Right cardiac atrium (tissue), 5 donors: ENCODE results near the gene TBCD. TPM values are rescaled to one million over a fixed set of nuclear protein-coding genes. Genes with fewer than 3 reads are reported as not detected.

ENCODE experiments used
- ATAC-seq, 2 donors: fragments of 200-7000 bp; cut with Tn5 transposase; one replicate each; pipeline versions ENCODE4 v1.8.0 to v1.9.1; 2020; ENCODE audit warnings: moderate library complexity in 2 of 2, mild to moderate bottlenecking in 1 of 2
- DNase-seq, 3 donors: peaks; one replicate each; pipeline ENCODE4 v3.0.0-alpha.2; 2020
- H3K27ac ChIP-seq: one replicate; pipeline ENCODE4 v1.5.1; 2013; ENCODE audit warnings: mild to moderate bottlenecking, low read length, control low read depth, moderate library complexity
- H3K27me3 ChIP-seq: one replicate; pipeline ENCODE4 v1.6.1; 2013; ENCODE audit not compliant: control insufficient read depth, insufficient read depth
- H3K4me1 ChIP-seq: one replicate; pipeline ENCODE4 v1.6.1; 2013; ENCODE audit warnings: low read length; ENCODE audit not compliant: control insufficient read depth, insufficient read depth
- H3K4me3 ChIP-seq: one replicate; pipeline ENCODE4 v1.5.1; 2013; ENCODE audit warnings: low read length, control low read depth
- H3K9me3 ChIP-seq: one replicate; pipeline ENCODE4 v1.6.1; 2013; ENCODE audit warnings: low read length; ENCODE audit not compliant: control insufficient read depth
- WGBS: extraction: QIAGEN DNeasy Blood & Tissue Kit; methylation state at CpG from one replicate; pipeline ENCODE4 v1.1.7; 2013; 5-methylcytosine and 5-hydroxymethylcytosine counted together
- intact Hi-C, 4 donors: fragments of 100-400 bp; cut with DNase I; formaldehyde crosslinking; loops; one replicate each; pipeline versions ENCODE4 v1.11.0 to v1.14.0; 2022 to 2023
- polyA plus RNA-seq: library from polyadenylated mRNA; stranded (reverse); fragments of 200-250 nt; gene quantifications from one replicate; pipeline ENCODE4 v1.2.3, GENCODE V29; 2013
- total RNA-seq, 4 donors: library from RNA; stranded (reverse); fragmentation: NEBNext Ultra II Directional; extraction: Animal tissue kit (Norgen Biotek cat#: 25700); gene quantifications; one replicate each; pipeline ENCODE4 v1.2.1, GENCODE V29; 2021
- donor health status: healthy with polysubstance abuse.
- donor health status: DM: no; HTN: yes; CAD: no.
- donor health status: DM: no; HTN: no; CAD: no.
- donor health status: DM: no; HTN: yes; CAD: no; lungs with severe emphysema.
- donor health status: DM: yes; HTN: yes; CAD: no.

The TBCD gene
- total and polyA plus RNA-seq, 5 donors = 36.2 to 43.9 (median 41.2) TPM

- intact Hi-C loops = no loop called here
- ATAC-seq = no peak
- H3K27ac ChIP-seq = no peak overlapping the region
- H3K9me3 ChIP-seq = no peaks in the 10 kb centered on the region
- no peak overlapping the region for H3K4me3 ChIP-seq
- H3K27me3 ChIP-seq = no peaks in the 10 kb centered on the region
- WGBS = 95% methylated on average over 18 of the region's 18 CpGs
- H3K4me1 ChIP-seq = no peaks in the 10 kb centered on the region
- peak in 2 of 3 donors; percentile 10 to 41 for DNase-seq
These were observed 173.5 kb downstream of the TBCD start for GRCh38 chr17:82925336-82925735.

- intact Hi-C loops = no loop called here
- Histone ChIP-seq H3K27me3 (no peaks in the 10 kb centered on the region), H3K4me1 (no peaks in the 10 kb centered on the region), H3K27ac (no peak overlapping the region), H3K4me3 (no peak overlapping the region), H3K9me3 (no peaks in the 10 kb centered on the region)
- DNase-seq = peak in 2 of 3 donors; percentile 17 to 25
- 96% methylated on average over 10 of the region's 12 CpGs for WGBS
- no peak for ATAC-seq
These were observed 174.2 kb downstream of the TBCD start for GRCh38 chr17:82926081-82926480.

- ATAC-seq = no peak
- H3K9me3 ChIP-seq = no peaks in the 10 kb centered on the region
- 92% methylated on average over 18 of the region's 18 CpGs for WGBS
- no peak overlapping the region for H3K4me3 ChIP-seq
- no peak overlapping the region for H3K27ac ChIP-seq
- no peaks in the 10 kb centered on the region for H3K4me1 ChIP-seq
- intact Hi-C loops = no loop called here
- peak in 2 of 3 donors; percentile 25 to 39 for DNase-seq
- no peaks in the 10 kb centered on the region for H3K27me3 ChIP-seq
These were observed 174.9 kb downstream of the TBCD start for GRCh38 chr17:82926716-82927115.

- Histone ChIP-seq H3K27me3 (no peaks in the 10 kb centered on the region), H3K27ac (no peak overlapping the region), H3K4me3 (no peak overlapping the region), H3K4me1 (no peaks in the 10 kb centered on the region), H3K9me3 (no peaks in the 10 kb centered on the region)
- WGBS = 93% methylated on average over 17 of the region's 17 CpGs
- ATAC-seq (no peak), DNase-seq (peak in 2 of 3 donors; percentile 13 to 16)
- intact Hi-C loops = no loop called here
These were observed 175.4 kb downstream of the TBCD start for GRCh38 chr17:82927311-82927660.

- intact Hi-C loops = no loop called here
- Histone ChIP-seq H3K4me1 (no peaks in the 10 kb centered on the region), H3K9me3 (no peaks in the 10 kb centered on the region), H3K27ac (no peak overlapping the region), H3K27me3 (no peaks in the 10 kb centered on the region), H3K4me3 (no peak overlapping the region)
- no peak for ATAC-seq
- WGBS = 81% methylated on average over 34 of the region's 34 CpGs
- peak in 2 of 3 donors; percentile 51 to 63 for DNase-seq
These were observed 176.1 kb downstream of the TBCD start for GRCh38 chr17:82927661-82928601.

- no peak for ATAC-seq
- DNase-seq = peak in 2 of 3 donors; percentile 42 to 48
- WGBS = 95% methylated on average over 35 of the region's 35 CpGs
- Histone ChIP-seq H3K4me3 (no peak overlapping the region), H3K27ac (no peak overlapping the region), H3K9me3 (no peaks in the 10 kb centered on the region), H3K4me1 (no peaks in the 10 kb centered on the region), H3K27me3 (no peaks in the 10 kb centered on the region)
- intact Hi-C loops = no loop called here
These were observed 177.3 kb downstream of the TBCD start for GRCh38 chr17:82929011-82929622.

GRCh38 chr17:82929676-82930042 is 177.8 kb downstream of the TBCD start:
- DNase-seq (peak in 2 of 3 donors; percentile 23 to 37), ATAC-seq (no peak)
- intact Hi-C loops = no loop called here
- Histone ChIP-seq H3K27ac (no peak overlapping the region), H3K4me1 (no peaks in the 10 kb centered on the region), H3K27me3 (no peaks in the 10 kb centered on the region), H3K9me3 (no peaks in the 10 kb centered on the region), H3K4me3 (no peak overlapping the region)
- 89% methylated on average over 9 of the region's 9 CpGs for WGBS

GRCh38 chr17:82930043-82930923 is 178.4 kb downstream of the TBCD start:
- H3K4me3 ChIP-seq = no peak overlapping the region
- no peaks in the 10 kb centered on the region for H3K27me3 ChIP-seq
- H3K27ac ChIP-seq = no peak overlapping the region
- no peaks in the 10 kb centered on the region for H3K9me3 ChIP-seq
- DNase-seq (peak in 2 of 3 donors; percentile 23 to 35), ATAC-seq (no peak)
- intact Hi-C loops = no loop called here
- 96% methylated on average over 56 of the region's 56 CpGs for WGBS
- no peaks in the 10 kb centered on the region for H3K4me1 ChIP-seq

- no peaks in the 10 kb centered on the region for H3K4me1 ChIP-seq
- no peaks in the 10 kb centered on the region for H3K27me3 ChIP-seq
- peak in 2 of 3 donors; percentile 28 to 50 for DNase-seq
- H3K9me3 ChIP-seq = no peaks in the 10 kb centered on the region
- no peak overlapping the region for H3K4me3 ChIP-seq
- WGBS = 91% methylated on average over 39 of the region's 39 CpGs
- no peak overlapping the region for H3K27ac ChIP-seq
- no peak for ATAC-seq
- intact Hi-C loops = no loop called here
These were observed 179.2 kb downstream of the TBCD start for GRCh38 chr17:82930924-82931698.

GRCh38 chr17:82931699-82932517 is 180.0 kb downstream of the TBCD start:
- Histone ChIP-seq H3K4me1 (no peaks in the 10 kb centered on the region), H3K27me3 (no peaks in the 10 kb centered on the region), H3K9me3 (no peaks in the 10 kb centered on the region), H3K4me3 (no peak overlapping the region), H3K27ac (no peak overlapping the region)
- WGBS = 72% methylated on average over 29 of the region's 29 CpGs
- DNase-seq (peak; percentile 84 to 91 (median 87)), ATAC-seq (peak; percentile 50 to 56)
- intact Hi-C loops = no loop called here
